Osteoblast (primary cell): ENCODE data around the gene PITPNM1. TPM values are rescaled to one million over a fixed set of nuclear protein-coding genes. Genes with fewer than 3 reads are reported as not detected.

Source experiments
- DNase-seq: peaks from one replicate; pipeline ENCODE4 v3.0.0; 2011; ENCODE audit warnings: low spot score, mixed read lengths; ENCODE audit not compliant: insufficient read length; ENCODE audit errors: missing footprints
- H2AFZ ChIP-seq: 2 replicates; pipeline ENCODE4 v1.6.0; 2011; ENCODE audit warnings: mild to moderate bottlenecking, low read length
- H3K27ac ChIP-seq: 2 replicates; pipeline ENCODE4 v1.5.1; 2011; ENCODE audit warnings: mild to moderate bottlenecking, low read depth, low read length, moderate library complexity
- H3K27me3 ChIP-seq: 2 replicates; pipeline ENCODE4 v1.6.0; 2012; ENCODE audit warnings: mild to moderate bottlenecking, control low read depth, inconsistent platforms, low read length, moderate library complexity; ENCODE audit not compliant: insufficient read depth
- H3K36me3 ChIP-seq: 2 replicates; pipeline ENCODE4 v1.5.1; 2011; ENCODE audit warnings: mild to moderate bottlenecking, low read length, control low read depth, moderate library complexity; ENCODE audit not compliant: insufficient read depth
- H3K4me1 ChIP-seq: 2 replicates; pipeline ENCODE4 v1.5.1; 2011; ENCODE audit warnings: mild to moderate bottlenecking, low read length, control low read depth, moderate library complexity; ENCODE audit not compliant: insufficient read depth
- H3K4me2 ChIP-seq: 2 replicates; pipeline ENCODE4 v1.6.0; 2011; ENCODE audit warnings: mild to moderate bottlenecking, low read length; ENCODE audit not compliant: insufficient read depth
- H3K4me3 ChIP-seq: fragments of 200-600 bp; sonication (generic); 3 replicates; pipeline ENCODE4 v1.5.1; 2012; ENCODE audit warnings: mild to moderate bottlenecking, low read length, inconsistent platforms; ENCODE audit not compliant: insufficient read depth
- H3K79me2 ChIP-seq: 2 replicates; pipeline ENCODE4 v1.6.0; 2012; ENCODE audit warnings: mild to moderate bottlenecking, low read length, control low read depth, inconsistent platforms; ENCODE audit not compliant: insufficient read depth
- H3K9me3 ChIP-seq: 2 replicates; pipeline ENCODE4 v1.5.1; 2011; ENCODE audit warnings: low read depth, low read length, control low read depth
- H4K20me1 ChIP-seq: 2 replicates; pipeline ENCODE4 v1.6.0; 2012; ENCODE audit warnings: mild to moderate bottlenecking, low read length, control low read depth; ENCODE audit not compliant: insufficient read depth
- CTCF ChIP-seq: IDR thresholded peaks from 2 replicates; pipeline ENCODE4 v1.5.1; 2011; ENCODE audit warnings: mild to moderate bottlenecking, low read depth, low read length, moderate library complexity; ENCODE audit errors: extremely low read depth
- total RNA-seq: library from RNA; depleted of rRNA; stranded (reverse); fragments of >200 nt; gene quantifications from 2 replicates; pipeline ENCODE4 v1.2.3, GENCODE V29; 2012

The PITPNM1 gene
- total RNA-seq, 1 donor = 14.1 TPM

GRCh38 chr11:67500831-67501715 is 4.1 kb downstream of the PITPNM1 start:
- no peak overlapping the region for H3K4me3 ChIP-seq
- no peak for TF ChIP-seq CTCF
- H3K4me2 ChIP-seq = no peak overlapping the region
- H2AFZ ChIP-seq = no peak overlapping the region
- H3K9me3 ChIP-seq = no peaks in the 10 kb centered on the region
- H3K36me3 ChIP-seq = peaks cover 8% of the 10 kb centered on the region
- H3K79me2 ChIP-seq = peaks cover 2% of the 10 kb centered on the region
- H3K4me1 ChIP-seq = peaks cover 7% of the 10 kb centered on the region
- peaks cover 14% of the 10 kb centered on the region for H4K20me1 ChIP-seq
- H3K27ac ChIP-seq = no peak overlapping the region
- peak; percentile 90 for DNase-seq
- H3K27me3 ChIP-seq = no peaks in the 10 kb centered on the region

GRCh38 chr11:67500484-67500821 is 4.7 kb downstream of the PITPNM1 start:
- Histone ChIP-seq H4K20me1 (peaks cover 14% of the 10 kb centered on the region), H3K9me3 (no peaks in the 10 kb centered on the region), H3K36me3 (peaks cover 8% of the 10 kb centered on the region), H3K4me2 (no peak overlapping the region), H3K4me1 (peaks cover 2% of the 10 kb centered on the region), H2AFZ (no peak overlapping the region), H3K27ac (no peak overlapping the region), H3K79me2 (peaks cover 2% of the 10 kb centered on the region), H3K4me3 (no peak overlapping the region), H3K27me3 (no peaks in the 10 kb centered on the region)
- peak; percentile 80 for DNase-seq
- no peak for TF ChIP-seq CTCF

- no peak overlapping the region for H3K27ac ChIP-seq
- no peaks in the 10 kb centered on the region for H3K4me1 ChIP-seq
- H3K4me3 ChIP-seq = no peak overlapping the region
- H4K20me1 ChIP-seq = peaks cover 14% of the 10 kb centered on the region
- DNase-seq = peak; percentile 66
- no peak overlapping the region for H2AFZ ChIP-seq
- TF ChIP-seq CTCF = no peak
- peaks cover 2% of the 10 kb centered on the region for H3K79me2 ChIP-seq
- H3K27me3 ChIP-seq = no peaks in the 10 kb centered on the region
- peaks cover 8% of the 10 kb centered on the region for H3K36me3 ChIP-seq
- no peak overlapping the region for H3K4me2 ChIP-seq
- H3K9me3 ChIP-seq = no peaks in the 10 kb centered on the region
These were observed 5.2 kb downstream of the PITPNM1 start for GRCh38 chr11:67499808-67500483.

GRCh38 chr11:67498544-67498972 is 6.6 kb downstream of the PITPNM1 start:
- Histone ChIP-seq H2AFZ (no peak overlapping the region), H3K27me3 (no peaks in the 10 kb centered on the region), H3K9me3 (no peaks in the 10 kb centered on the region), H3K4me3 (no peak overlapping the region), H3K4me1 (no peaks in the 10 kb centered on the region), H3K36me3 (peaks cover 8% of the 10 kb centered on the region), H3K27ac (no peak overlapping the region), H4K20me1 (peaks cover 7% of the 10 kb centered on the region), H3K79me2 (peaks cover under 1% of the 10 kb centered on the region), H3K4me2 (no peak overlapping the region)
- no peak for TF ChIP-seq CTCF
- no peak for DNase-seq
